ENCODE data around the gene CNTN6. TPM values are rescaled to one million over a fixed set of nuclear protein-coding genes. Genes with fewer than 3 reads are reported as not detected.

CNTN6 gene
- total and polyA plus RNA-seq, 2 of the 13 experiments (the other 11 are each of a cell fraction or from before 2014, with no cell fraction given) = not detected

GRCh38 chr3:1131166-1131565 is 38.3 kb downstream of the CNTN6 start (continued):
- TF ChIP-seq, protein P1, sequence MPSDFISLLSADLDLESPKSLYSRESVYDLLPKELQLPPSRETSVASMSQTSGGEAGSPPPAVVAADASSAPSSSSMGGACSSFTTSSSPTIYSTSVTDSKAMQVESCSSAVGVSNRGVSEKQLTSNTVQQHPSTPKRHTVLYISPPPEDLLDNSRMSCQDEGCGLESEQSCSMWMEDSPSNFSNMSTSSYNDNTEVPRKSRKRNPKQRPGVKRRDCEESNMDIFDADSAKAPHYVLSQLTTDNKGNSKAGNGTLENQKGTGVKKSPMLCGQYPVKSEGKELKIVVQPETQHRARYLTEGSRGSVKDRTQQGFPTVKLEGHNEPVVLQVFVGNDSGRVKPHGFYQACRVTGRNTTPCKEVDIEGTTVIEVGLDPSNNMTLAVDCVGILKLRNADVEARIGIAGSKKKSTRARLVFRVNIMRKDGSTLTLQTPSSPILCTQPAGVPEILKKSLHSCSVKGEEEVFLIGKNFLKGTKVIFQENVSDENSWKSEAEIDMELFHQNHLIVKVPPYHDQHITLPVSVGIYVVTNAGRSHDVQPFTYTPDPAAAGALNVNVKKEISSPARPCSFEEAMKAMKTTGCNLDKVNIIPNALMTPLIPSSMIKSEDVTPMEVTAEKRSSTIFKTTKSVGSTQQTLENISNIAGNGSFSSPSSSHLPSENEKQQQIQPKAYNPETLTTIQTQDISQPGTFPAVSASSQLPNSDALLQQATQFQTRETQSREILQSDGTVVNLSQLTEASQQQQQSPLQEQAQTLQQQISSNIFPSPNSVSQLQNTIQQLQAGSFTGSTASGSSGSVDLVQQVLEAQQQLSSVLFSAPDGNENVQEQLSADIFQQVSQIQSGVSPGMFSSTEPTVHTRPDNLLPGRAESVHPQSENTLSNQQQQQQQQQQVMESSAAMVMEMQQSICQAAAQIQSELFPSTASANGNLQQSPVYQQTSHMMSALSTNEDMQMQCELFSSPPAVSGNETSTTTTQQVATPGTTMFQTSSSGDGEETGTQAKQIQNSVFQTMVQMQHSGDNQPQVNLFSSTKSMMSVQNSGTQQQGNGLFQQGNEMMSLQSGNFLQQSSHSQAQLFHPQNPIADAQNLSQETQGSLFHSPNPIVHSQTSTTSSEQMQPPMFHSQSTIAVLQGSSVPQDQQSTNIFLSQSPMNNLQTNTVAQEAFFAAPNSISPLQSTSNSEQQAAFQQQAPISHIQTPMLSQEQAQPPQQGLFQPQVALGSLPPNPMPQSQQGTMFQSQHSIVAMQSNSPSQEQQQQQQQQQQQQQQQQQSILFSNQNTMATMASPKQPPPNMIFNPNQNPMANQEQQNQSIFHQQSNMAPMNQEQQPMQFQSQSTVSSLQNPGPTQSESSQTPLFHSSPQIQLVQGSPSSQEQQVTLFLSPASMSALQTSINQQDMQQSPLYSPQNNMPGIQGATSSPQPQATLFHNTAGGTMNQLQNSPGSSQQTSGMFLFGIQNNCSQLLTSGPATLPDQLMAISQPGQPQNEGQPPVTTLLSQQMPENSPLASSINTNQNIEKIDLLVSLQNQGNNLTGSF (CRISPR knock-in tag; IDR thresholded peaks at IDR 0.05) = no peak
- no peak for TF ChIP-seq FIP1L1 (IDR thresholded peaks at IDR 0.05; ENCODE audit: borderline replicate concordance, insufficient read depth, low read depth, low read length)
- no peak for TF ChIP-seq CREB3 (CRISPR knock-in tag; IDR thresholded peaks at IDR 0.05)
- TF ChIP-seq KLF15 (CRISPR knock-in tag; IDR thresholded peaks at IDR 0.05; ENCODE audit: borderline replicate concordance) = no peak
- no peak for TF ChIP-seq ATF7 (IDR thresholded peaks at IDR 0.05)
- no peak for TF ChIP-seq ATF7 (CRISPR knock-in tag; IDR thresholded peaks at IDR 0.05)
- TF ChIP-seq HNF1B (CRISPR knock-in tag; IDR thresholded peaks at IDR 0.05) = no peak
- TF ChIP-seq ZNF740 (CRISPR knock-in tag; IDR thresholded peaks at IDR 0.05) = no peak
- TF ChIP-seq REL (CRISPR knock-in tag; conservative IDR thresholded peaks at IDR 0.05) = no peak
- TF ChIP-seq RORA (CRISPR knock-in tag; IDR thresholded peaks at IDR 0.05) = no peak
